OCI-LY1 (cell line): Measurements from ENCODE around the gene ADGRD2.

Source experiments
- H2AFZ ChIP-seq: fragments of 200-600 bp; sonication (generic), shearing (Covaris generic); 2 replicates; pipeline ENCODE4 v1.6.0; 2014; ENCODE audit warnings: antibody characterized with exemption, mild to moderate bottlenecking, low read length
- H3F3A ChIP-seq: fragments of 200-600 bp; sonication (generic), shearing (Covaris generic); 2 replicates; pipeline ENCODE4 v1.6.0; 2014; ENCODE audit warnings: mild to moderate bottlenecking, antibody characterized with exemption, low read length, moderate library complexity; ENCODE audit not compliant: insufficient read depth
- H3K27ac ChIP-seq: fragments of 200-600 bp; sonication (generic); 2 replicates; pipeline ENCODE4 v1.5.1; 2014; ENCODE audit warnings: low read length, mixed run types, mild to moderate bottlenecking, low read depth; ENCODE audit not compliant: poor library complexity, severe bottlenecking
- H3K27me3 ChIP-seq: fragments of 200-600 bp; sonication (generic); 2 replicates; pipeline ENCODE4 v1.6.0; 2014; ENCODE audit warnings: antibody characterized with exemption, mild to moderate bottlenecking, low read length, moderate library complexity; ENCODE audit not compliant: insufficient read depth
- H3K36me3 ChIP-seq: fragments of 200-600 bp; sonication (generic); 2 replicates; pipeline ENCODE4 v1.6.1; 2014; ENCODE audit warnings: mild to moderate bottlenecking, antibody characterized with exemption, low read length, moderate library complexity, mixed read lengths; ENCODE audit not compliant: insufficient read depth
- H3K4me1 ChIP-seq: fragments of 200-600 bp; sonication (generic); 2 replicates; pipeline ENCODE4 v1.5.1; 2014; ENCODE audit warnings: mild to moderate bottlenecking, low read length, moderate library complexity; ENCODE audit not compliant: insufficient read depth, severe bottlenecking
- H3K4me2 ChIP-seq: fragments of 200-600 bp; sonication (generic), shearing (Covaris generic); 2 replicates; pipeline ENCODE4 v1.6.1; 2014; ENCODE audit warnings: low read length
- H3K4me3 ChIP-seq: fragments of 200-600 bp; sonication (generic); 2 replicates; pipeline ENCODE4 v1.5.1; 2014; ENCODE audit warnings: low read length, low read depth, mild to moderate bottlenecking, mixed read lengths; ENCODE audit not compliant: poor library complexity, severe bottlenecking
- H3K79me2 ChIP-seq: fragments of 200-600 bp; shearing (Covaris generic); 2 replicates; pipeline ENCODE4 v1.6.1; 2016; ENCODE audit warnings: mixed run types, low read length, mixed read lengths; ENCODE audit not compliant: insufficient read depth
- H3K9ac ChIP-seq: fragments of 200-600 bp; sonication (generic), shearing (Covaris generic); 2 replicates; pipeline ENCODE4 v1.6.1; 2014; ENCODE audit warnings: mild to moderate bottlenecking, low read length, mixed read lengths
- H3K9me2 ChIP-seq: fragments of 200-600 bp; sonication (generic), shearing (Covaris generic); 2 replicates; pipeline ENCODE4 v1.6.1; 2014; ENCODE audit warnings: low read depth, mild to moderate bottlenecking, low read length, mixed read lengths
- H3K9me3 ChIP-seq: fragments of 200-600 bp; shearing (Covaris generic); 2 replicates; pipeline ENCODE4 v1.6.1; 2014; ENCODE audit warnings: low read length, mixed read lengths
- H4K20me1 ChIP-seq: fragments of 200-600 bp; sonication (generic), shearing (Covaris generic); 2 replicates; pipeline ENCODE4 v1.6.0; 2016; ENCODE audit warnings: mild to moderate bottlenecking, low read length; ENCODE audit not compliant: insufficient read depth
- EZH2 ChIP-seq: fragments of 200-600 bp; sonication (generic), shearing (Covaris generic); IDR thresholded peaks from 2 replicates; pipeline ENCODE4 v1.8.0; 2017; ENCODE audit warnings: borderline replicate concordance, mixed run types, mild to moderate bottlenecking, antibody characterized with exemption, low read length, moderate library complexity, mixed read lengths
- TF ChIP-seq, protein P1 (sequence below): fragments of 200-600 bp; sonication (generic), shearing (Covaris generic); IDR thresholded peaks from 2 replicates; pipeline ENCODE4 v1.5.1; 2017; ENCODE audit warnings: mild to moderate bottlenecking, antibody characterized with exemption, low read length, moderate library complexity, mixed read lengths

The ADGRD2 gene

DNA sequence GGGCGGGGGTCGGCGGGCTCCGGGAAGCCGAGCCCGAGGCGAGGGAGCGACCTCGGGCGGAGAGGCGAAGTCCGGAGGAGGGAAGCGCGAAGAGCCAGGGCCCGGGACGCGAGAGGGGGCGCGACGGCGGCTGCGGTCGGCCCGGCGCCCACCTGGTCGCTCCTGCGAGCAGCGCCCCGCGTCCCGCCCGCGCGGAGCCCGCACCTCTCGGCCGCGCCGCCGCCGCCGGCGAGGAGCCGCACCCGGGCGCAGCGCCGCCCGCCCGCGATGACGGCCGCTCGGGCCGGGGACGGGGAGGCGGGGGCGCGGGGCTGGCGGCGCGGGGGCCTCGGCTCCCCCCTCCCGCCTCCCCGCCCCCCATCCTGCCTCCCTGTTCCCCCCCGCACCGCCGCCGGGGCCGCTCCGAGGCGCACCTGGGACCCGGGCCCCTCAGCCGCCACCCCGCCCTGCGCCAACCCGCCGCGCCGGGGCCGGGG lies 54.3 kb downstream of the ADGRD2 start:
- Histone ChIP-seq H3K27ac (no peak overlapping the region), H3F3A (no peaks in the 10 kb centered on the region), H3K36me3 (no peaks in the 10 kb centered on the region), H3K9ac (no peak overlapping the region), H3K27me3 (no peaks in the 10 kb centered on the region; the same call in 1 of the 2 replicates), H3K4me3 (no peak overlapping the region), H3K9me3 (no peaks in the 10 kb centered on the region), H4K20me1 (no peaks in the 10 kb centered on the region), H2AFZ (no peak overlapping the region), H3K4me2 (no peak overlapping the region), H3K9me2 (no peaks in the 10 kb centered on the region), H3K79me2 (no peaks in the 10 kb centered on the region), H3K4me1 (no peaks in the 10 kb centered on the region)
- TF ChIP-seq, protein P1, sequence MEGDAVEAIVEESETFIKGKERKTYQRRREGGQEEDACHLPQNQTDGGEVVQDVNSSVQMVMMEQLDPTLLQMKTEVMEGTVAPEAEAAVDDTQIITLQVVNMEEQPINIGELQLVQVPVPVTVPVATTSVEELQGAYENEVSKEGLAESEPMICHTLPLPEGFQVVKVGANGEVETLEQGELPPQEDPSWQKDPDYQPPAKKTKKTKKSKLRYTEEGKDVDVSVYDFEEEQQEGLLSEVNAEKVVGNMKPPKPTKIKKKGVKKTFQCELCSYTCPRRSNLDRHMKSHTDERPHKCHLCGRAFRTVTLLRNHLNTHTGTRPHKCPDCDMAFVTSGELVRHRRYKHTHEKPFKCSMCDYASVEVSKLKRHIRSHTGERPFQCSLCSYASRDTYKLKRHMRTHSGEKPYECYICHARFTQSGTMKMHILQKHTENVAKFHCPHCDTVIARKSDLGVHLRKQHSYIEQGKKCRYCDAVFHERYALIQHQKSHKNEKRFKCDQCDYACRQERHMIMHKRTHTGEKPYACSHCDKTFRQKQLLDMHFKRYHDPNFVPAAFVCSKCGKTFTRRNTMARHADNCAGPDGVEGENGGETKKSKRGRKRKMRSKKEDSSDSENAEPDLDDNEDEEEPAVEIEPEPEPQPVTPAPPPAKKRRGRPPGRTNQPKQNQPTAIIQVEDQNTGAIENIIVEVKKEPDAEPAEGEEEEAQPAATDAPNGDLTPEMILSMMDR, result no peak
- no peak for TF ChIP-seq EZH2

DNA sequence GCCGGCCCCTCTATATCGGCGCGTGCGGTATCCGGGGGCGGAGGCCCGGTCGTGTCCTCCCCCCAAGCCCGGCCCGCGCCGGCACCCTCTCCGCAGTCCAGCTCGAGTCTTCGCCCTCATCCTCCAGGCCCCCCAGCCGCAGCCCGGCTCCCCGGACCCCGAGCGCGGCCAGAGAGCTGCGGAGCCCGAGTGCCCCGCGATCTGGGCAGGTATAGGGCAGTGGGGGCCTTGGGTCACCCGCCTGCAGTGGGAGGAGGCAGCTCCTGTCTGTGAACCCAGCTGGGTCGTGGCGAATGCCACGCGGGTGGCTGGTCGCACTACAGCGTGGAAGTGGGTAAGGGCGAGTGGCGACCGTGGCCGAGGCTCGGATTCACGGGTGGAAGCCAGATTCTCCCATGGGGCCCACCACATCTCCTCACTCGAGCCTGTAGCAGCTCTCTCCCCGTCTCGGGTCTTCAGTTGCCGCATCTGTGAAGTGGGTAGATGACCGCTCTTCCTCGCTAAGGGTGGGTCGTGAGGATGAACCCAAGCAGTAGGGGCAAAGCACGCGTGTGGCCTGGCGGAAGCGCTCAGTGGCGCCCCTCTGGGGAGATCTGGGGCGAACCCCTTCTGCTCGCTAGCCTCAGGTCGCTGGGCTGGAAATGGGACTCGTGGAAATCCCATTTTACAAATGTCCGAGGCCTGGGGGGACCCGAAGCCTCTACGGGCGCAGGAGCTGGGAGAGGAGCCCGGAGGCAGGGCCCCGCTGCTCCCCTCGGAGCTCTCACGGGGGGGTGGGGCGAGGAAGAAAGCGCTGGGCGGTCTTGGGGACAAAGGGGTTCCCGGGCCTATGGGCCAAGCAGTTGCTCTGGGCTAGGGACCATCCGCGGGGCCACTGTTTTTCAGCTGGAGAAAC lies 55.0 kb downstream of the ADGRD2 start:
- Histone ChIP-seq H3K4me2 (no peak overlapping the region), H4K20me1 (no peaks in the 10 kb centered on the region), H3F3A (no peaks in the 10 kb centered on the region), H3K9me3 (no peaks in the 10 kb centered on the region), H3K79me2 (no peaks in the 10 kb centered on the region), H2AFZ (no peak overlapping the region), H3K9me2 (no peaks in the 10 kb centered on the region), H3K27ac (no peak overlapping the region), H3K27me3 (no peaks in the 10 kb centered on the region; the same call in 1 of the 2 replicates), H3K4me3 (no peak overlapping the region), H3K9ac (no peak overlapping the region), H3K36me3 (no peaks in the 10 kb centered on the region), H3K4me1 (no peaks in the 10 kb centered on the region)
- TF ChIP-seq, protein P1, result no peak; the same call in 1 of the 2 replicates
- no peak for TF ChIP-seq EZH2

DNA sequence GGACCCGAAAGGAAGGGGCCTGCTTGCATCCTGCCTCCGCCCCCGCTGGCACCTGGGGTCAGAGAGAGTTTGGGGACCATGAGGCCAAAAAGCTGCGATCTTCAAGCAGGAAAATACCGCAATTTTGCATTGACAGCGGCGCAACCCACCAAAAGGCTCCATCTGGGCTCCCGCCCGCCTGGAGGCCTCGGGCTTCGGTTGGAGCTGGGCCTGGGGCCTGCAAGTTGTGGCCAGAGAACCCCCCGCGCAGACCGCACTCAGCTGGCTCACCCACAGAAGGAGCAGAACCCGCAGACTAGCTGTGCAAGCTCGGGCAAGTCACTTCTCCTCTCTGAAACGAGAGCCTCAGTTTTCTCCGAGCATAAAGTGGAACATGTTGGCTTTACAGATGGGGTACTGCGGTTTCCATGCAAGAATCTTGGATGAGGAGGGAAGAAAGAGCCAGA lies 55.7 kb downstream of the ADGRD2 start:
- no peaks in the 10 kb centered on the region for H3K9me2 ChIP-seq
- H4K20me1 ChIP-seq, result no peaks in the 10 kb centered on the region
- no peak overlapping the region for H3K4me2 ChIP-seq
- H3K4me1 ChIP-seq, result no peaks in the 10 kb centered on the region
- H3K27me3 ChIP-seq, result no peaks in the 10 kb centered on the region; the same call in 1 of the 2 replicates
- no peaks in the 10 kb centered on the region for H3K9me3 ChIP-seq
- no peak overlapping the region for H2AFZ ChIP-seq
- H3F3A ChIP-seq, result no peaks in the 10 kb centered on the region
- H3K9ac ChIP-seq, result no peak overlapping the region
- no peak overlapping the region for H3K4me3 ChIP-seq
- H3K79me2 ChIP-seq, result no peaks in the 10 kb centered on the region
- no peak overlapping the region for H3K27ac ChIP-seq
- H3K36me3 ChIP-seq, result no peaks in the 10 kb centered on the region
- TF ChIP-seq EZH2, result no peak
- TF ChIP-seq, protein P1, result no peak
